PC-9 (cell line): Measurements from ENCODE around the gene KRTAP10-6. TPM values are rescaled to one million over a fixed set of nuclear protein-coding genes. Genes with fewer than 3 reads are reported as not detected.

Experiments used
- BruUV-seq: library from RNA; stranded (reverse); fragments of 400-500 nt; replicated peaks from 2 replicates; lab custom pipeline; 2021; lab: Mats Ljungman, UMichigan
- CTCF ChIA-PET: fragments of 300-600 bp; sonication (Branson Sonifier 250); formaldehyde crosslinking; loops from one replicate; lab custom pipeline; 2022; ENCODE audit warnings: antibody characterized with exemption; lab: Charles Lee
- POLR2A ChIA-PET: fragments of 300-600 bp; sonication (Branson Sonifier 250); formaldehyde crosslinking; loops from one replicate; lab custom pipeline; 2022; ENCODE audit warnings: antibody characterized with exemption; ENCODE audit not compliant: unreplicated experiment; lab: Charles Lee
- DNase-seq, 2 experiments: peaks; one replicate each; pipeline versions ENCODE4 v3.0.0 to v3.0.0-alpha.2; 2015 to 2022; ENCODE audit warnings: mixed read lengths in 1 of 2
- H2AFZ ChIP-seq: fragments of 200-600 bp; sonication (generic); 2 replicates; pipeline ENCODE4 v1.8.1; 2017; ENCODE audit warnings: antibody characterized with exemption
- H3F3A ChIP-seq: fragments of 200-600 bp; sonication (generic); 2 replicates; pipeline ENCODE4 v1.8.1; 2017; ENCODE audit warnings: antibody characterized with exemption, mild to moderate bottlenecking, low read depth; ENCODE audit not compliant: insufficient read depth
- H3K27ac ChIP-seq: fragments of 200-600 bp; sonication (generic); 2 replicates; pipeline ENCODE4 v1.6.1; 2016; ENCODE audit warnings: mixed run types
- H3K27me3 ChIP-seq: fragments of 200-600 bp; sonication (generic); 2 replicates; pipeline ENCODE4 v1.6.1; 2016; ENCODE audit warnings: low read depth, mixed run types; ENCODE audit not compliant: insufficient read depth
- H3K36me3 ChIP-seq: fragments of 200-600 bp; sonication (generic); 2 replicates; pipeline ENCODE4 v1.6.1; 2016; ENCODE audit warnings: low read depth, mixed run types
- H3K4me1 ChIP-seq: fragments of 200-600 bp; sonication (generic); replicated peaks from 2 replicates; pipeline ENCODE4 v1.6.1; 2016; ENCODE audit warnings: mixed run types; ENCODE audit not compliant: insufficient read depth
- H3K4me2 ChIP-seq: fragments of 200-600 bp; sonication (generic); 2 replicates; pipeline ENCODE4 v1.6.1; 2017; ENCODE audit warnings: mixed run types
- H3K4me3 ChIP-seq: fragments of 200-600 bp; sonication (generic); 2 replicates; pipeline ENCODE4 v1.6.1; 2016; ENCODE audit warnings: mixed run types
- H3K79me2 ChIP-seq: fragments of 200-600 bp; sonication (generic); 2 replicates; pipeline ENCODE4 v1.6.1; 2017; ENCODE audit warnings: low read depth, mixed run types
- H3K9me2 ChIP-seq: fragments of 200-600 bp; sonication (generic); 2 replicates; pipeline ENCODE4 v1.8.1; 2017; ENCODE audit warnings: mild to moderate bottlenecking; ENCODE audit not compliant: insufficient read depth
- H3K9me3 ChIP-seq: fragments of 200-600 bp; sonication (generic); 2 replicates; pipeline ENCODE4 v1.8.1; 2016; ENCODE audit warnings: low read depth; ENCODE audit not compliant: insufficient read depth
- H4K20me1 ChIP-seq: fragments of 200-600 bp; sonication (generic); 2 replicates; pipeline ENCODE4 v1.8.1; 2017; ENCODE audit not compliant: insufficient read depth
- CTCF ChIP-seq: fragments of 200-600 bp; sonication (generic); conservative IDR thresholded peaks from 2 replicates; pipeline ENCODE4 v1.6.1; 2017; ENCODE audit warnings: mixed run types, antibody characterized with exemption, mild to moderate bottlenecking, moderate library complexity
- EZH2 ChIP-seq: fragments of 200-600 bp; sonication (generic); IDR thresholded peaks from 2 replicates; pipeline ENCODE4 v1.8.0; 2017; ENCODE audit warnings: antibody characterized with exemption, low read depth
- intact Hi-C: fragments of 100-400 bp; cut with micrococcal nuclease; formaldehyde crosslinking; loops from one replicate; pipeline ENCODE4 v1.10.0; 2022; ENCODE audit not compliant: unreplicated experiment
- total RNA-seq: library from RNA; stranded (reverse); gene quantifications from 2 replicates; pipeline ENCODE4 v1.2.3, GENCODE V29; 2021

The KRTAP10-6 gene
- total RNA-seq, 1 experiment from 2014 or later, result not detected

DNA sequence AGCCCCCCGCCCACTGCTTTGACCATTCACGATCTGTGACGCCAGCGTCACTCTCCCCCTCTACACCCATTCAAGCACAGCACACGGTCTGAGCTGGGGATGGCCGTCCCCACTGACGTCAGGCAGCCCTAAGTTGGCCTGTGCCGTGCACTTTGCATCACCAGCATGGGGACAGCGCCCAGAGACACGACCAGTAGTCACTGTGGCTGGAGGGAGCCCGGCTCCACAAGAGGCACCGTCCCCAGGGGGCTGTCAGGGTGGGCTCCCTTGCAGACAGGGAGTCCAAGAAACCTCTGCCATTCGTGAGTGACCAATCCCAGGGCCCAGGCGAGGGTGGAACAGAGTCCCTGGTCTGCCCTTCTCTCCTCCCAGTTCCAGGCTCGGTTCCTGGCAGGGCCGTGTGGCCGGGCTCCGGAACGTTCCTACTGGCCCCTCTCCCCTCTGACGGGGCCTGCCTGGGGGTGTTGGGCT is 21.9 kb upstream of the KRTAP10-6 start:
- Histone ChIP-seq H3K4me3 (no peak overlapping the region), H3F3A (no peaks in the 10 kb centered on the region), H3K4me1 (no peaks in the 10 kb centered on the region), H3K9me3 (no peaks in the 10 kb centered on the region), H2AFZ (no peak overlapping the region), H3K9me2 (no peaks in the 10 kb centered on the region), H3K27me3 (peaks cover 42% of the 10 kb centered on the region), H3K27ac (no peak overlapping the region), H4K20me1 (no peaks in the 10 kb centered on the region), H3K4me2 (no peak overlapping the region), H3K36me3 (no peaks in the 10 kb centered on the region), H3K79me2 (no peaks in the 10 kb centered on the region)
- DNase-seq, result no peak
- TF ChIP-seq CTCF (no peak), EZH2 (no peak)
- intact Hi-C loops, result no loop called here
- CTCF ChIA-PET, result no interaction called here
- BruUV-seq, result no TSS peak
- POLR2A ChIA-PET, result no interaction called here

DNA sequence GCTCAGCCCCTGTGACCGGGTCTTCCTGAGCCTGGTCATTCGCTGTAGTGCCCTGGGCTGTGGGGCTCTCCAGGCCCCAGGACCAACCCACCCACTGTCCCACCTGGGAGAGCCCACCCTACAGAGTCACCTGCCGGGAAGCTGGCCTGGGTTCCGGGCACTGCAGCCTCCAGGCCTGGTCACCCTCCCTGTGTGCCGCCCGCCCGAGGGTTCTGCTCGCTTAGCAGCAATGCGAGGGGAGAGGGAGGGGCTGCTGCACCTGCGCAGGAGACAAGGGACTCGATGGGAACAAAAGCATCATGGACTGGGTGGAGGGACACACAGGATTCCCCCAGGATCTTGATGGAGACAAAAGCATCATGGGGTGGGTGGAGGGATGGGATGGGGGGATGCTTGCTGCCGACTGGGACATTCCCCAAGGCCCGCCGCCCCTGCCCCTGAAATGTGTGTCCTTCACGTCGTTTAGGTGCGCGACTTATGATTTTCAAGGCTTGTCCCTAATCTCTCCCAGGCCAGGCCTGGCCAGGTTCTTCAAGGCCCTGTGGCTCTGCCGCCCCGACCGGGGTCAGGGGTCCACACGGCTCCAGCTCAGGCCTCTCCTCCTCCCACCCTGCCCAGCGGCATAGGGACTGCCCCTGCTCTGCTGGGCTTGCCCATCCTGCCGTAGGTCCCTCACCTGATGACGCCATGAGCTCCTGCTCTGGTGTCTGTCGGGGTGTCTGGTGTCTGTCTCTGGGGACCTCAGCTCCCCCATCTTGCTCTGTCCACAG is 21.3 kb upstream of the KRTAP10-6 start:
- no TSS peak for BruUV-seq
- no peaks in the 10 kb centered on the region for H3K79me2 ChIP-seq
- no peak overlapping the region for H2AFZ ChIP-seq
- H3K27me3 ChIP-seq, result peaks cover 42% of the 10 kb centered on the region
- ChIA-PET CTCF (no interaction called here), POLR2A (no interaction called here)
- H3K4me2 ChIP-seq, result no peak overlapping the region
- H3K9me2 ChIP-seq, result no peaks in the 10 kb centered on the region
- H3K36me3 ChIP-seq, result no peaks in the 10 kb centered on the region
- no peaks in the 10 kb centered on the region for H3K4me1 ChIP-seq
- H4K20me1 ChIP-seq, result no peaks in the 10 kb centered on the region
- no peaks in the 10 kb centered on the region for H3F3A ChIP-seq
- intact Hi-C loops, result no loop called here
- no peak for TF ChIP-seq EZH2
- TF ChIP-seq CTCF, result no peak
- no peak for DNase-seq
- no peaks in the 10 kb centered on the region for H3K9me3 ChIP-seq
- H3K4me3 ChIP-seq, result no peak overlapping the region
- no peak overlapping the region for H3K27ac ChIP-seq

DNA sequence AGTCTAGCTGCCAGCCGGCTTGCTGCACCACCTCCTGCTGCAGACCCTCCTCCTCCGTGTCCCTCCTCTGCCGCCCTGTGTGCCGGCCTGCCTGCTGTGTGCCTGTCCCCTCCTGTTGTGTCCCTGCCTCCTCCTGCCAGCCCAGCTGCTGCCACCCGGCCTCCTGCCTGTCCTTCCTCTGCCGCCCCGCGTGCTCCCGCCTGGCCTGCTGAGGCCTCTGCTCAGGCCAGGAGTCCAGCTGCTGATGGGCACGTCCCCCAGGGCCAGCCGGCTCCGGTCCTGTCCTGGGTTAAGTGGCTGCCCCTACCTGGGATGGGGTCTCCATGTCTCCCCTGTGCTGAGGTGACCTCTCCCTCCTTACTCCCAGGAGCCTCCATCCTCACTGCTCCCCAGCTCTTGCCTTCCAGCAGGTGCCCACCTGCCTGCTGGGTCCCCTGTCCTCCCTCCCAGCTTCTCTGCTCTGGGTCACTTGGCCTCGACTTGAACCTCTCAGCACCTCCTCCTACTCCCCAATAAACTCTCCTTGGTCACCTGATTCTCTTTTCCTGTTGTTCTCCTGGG is 20.4 kb upstream of the KRTAP10-6 start:
- Histone ChIP-seq H3K4me2 (no peak overlapping the region), H2AFZ (no peak overlapping the region), H3K36me3 (no peaks in the 10 kb centered on the region), H3K9me2 (no peaks in the 10 kb centered on the region), H3F3A (no peaks in the 10 kb centered on the region), H3K4me3 (no peak overlapping the region), H4K20me1 (no peaks in the 10 kb centered on the region), H3K79me2 (no peaks in the 10 kb centered on the region), H3K9me3 (no peaks in the 10 kb centered on the region), H3K27me3 (peaks cover 45% of the 10 kb centered on the region), H3K27ac (no peak overlapping the region), H3K4me1 (no peaks in the 10 kb centered on the region)
- intact Hi-C loops, result no loop called here
- no peak for TF ChIP-seq CTCF
- no peak for TF ChIP-seq EZH2
- CTCF ChIA-PET, result no interaction called here
- no peak for DNase-seq
- POLR2A ChIA-PET, result no interaction called here
- no TSS peak for BruUV-seq
